Measurements from ENCODE around the gene CLEC11A.

The CLEC11A gene

DNA sequence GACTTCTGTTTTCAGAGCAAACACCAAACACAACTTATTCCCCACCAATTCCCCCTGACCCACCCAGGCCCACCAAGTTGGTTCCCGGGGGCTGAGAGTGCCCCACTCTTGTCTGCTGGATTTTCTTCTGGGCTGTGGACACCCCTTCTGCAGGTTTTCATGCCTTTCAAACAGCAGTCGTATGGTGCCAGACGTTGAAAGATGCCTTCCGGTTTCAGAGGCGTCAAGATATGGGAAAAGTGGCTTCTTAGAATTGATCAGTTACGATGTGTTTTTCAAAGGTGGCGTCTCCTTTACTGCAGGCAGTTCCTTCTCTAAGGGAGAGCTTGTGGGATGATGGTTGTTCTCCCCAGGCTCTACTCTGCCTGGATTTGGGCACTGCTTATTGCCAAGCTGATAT, 12.7 kb downstream of the CLEC11A start:
- Histone ChIP-seq H3K27ac (no peak overlapping the region), H3K4me3 (no peak overlapping the region)
- TF ChIP-seq, protein P1, sequence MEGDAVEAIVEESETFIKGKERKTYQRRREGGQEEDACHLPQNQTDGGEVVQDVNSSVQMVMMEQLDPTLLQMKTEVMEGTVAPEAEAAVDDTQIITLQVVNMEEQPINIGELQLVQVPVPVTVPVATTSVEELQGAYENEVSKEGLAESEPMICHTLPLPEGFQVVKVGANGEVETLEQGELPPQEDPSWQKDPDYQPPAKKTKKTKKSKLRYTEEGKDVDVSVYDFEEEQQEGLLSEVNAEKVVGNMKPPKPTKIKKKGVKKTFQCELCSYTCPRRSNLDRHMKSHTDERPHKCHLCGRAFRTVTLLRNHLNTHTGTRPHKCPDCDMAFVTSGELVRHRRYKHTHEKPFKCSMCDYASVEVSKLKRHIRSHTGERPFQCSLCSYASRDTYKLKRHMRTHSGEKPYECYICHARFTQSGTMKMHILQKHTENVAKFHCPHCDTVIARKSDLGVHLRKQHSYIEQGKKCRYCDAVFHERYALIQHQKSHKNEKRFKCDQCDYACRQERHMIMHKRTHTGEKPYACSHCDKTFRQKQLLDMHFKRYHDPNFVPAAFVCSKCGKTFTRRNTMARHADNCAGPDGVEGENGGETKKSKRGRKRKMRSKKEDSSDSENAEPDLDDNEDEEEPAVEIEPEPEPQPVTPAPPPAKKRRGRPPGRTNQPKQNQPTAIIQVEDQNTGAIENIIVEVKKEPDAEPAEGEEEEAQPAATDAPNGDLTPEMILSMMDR (IDR thresholded peaks at IDR 0.05), result no peak
- DNase-seq (ENCODE audit: low spot score), result no peak

DNA sequence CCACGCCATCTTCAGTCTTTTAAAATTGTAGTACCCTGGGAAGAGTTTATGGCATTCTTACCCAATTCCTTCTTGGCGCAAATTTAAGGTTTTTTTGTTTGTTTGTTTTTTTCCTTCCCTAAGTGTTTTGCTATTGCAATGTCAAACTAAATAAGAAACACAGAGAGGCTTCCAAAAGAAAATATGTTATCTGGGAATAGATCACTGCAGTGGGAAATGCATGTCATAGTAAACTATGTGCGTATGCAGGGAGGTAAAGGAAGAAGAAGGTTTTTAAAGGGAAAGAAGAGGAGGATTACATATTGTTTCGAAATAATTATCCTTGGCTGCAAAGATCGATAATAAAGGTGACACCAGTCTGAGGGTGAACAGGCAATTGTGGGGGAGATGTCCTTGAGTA, 13.2 kb downstream of the CLEC11A start:
- Histone ChIP-seq H3K4me3 (no peak overlapping the region), H3K27ac (no peak overlapping the region)
- TF ChIP-seq, protein P1 (IDR thresholded peaks at IDR 0.05), result no peak
- DNase-seq (ENCODE audit: low spot score), result no peak

DNA sequence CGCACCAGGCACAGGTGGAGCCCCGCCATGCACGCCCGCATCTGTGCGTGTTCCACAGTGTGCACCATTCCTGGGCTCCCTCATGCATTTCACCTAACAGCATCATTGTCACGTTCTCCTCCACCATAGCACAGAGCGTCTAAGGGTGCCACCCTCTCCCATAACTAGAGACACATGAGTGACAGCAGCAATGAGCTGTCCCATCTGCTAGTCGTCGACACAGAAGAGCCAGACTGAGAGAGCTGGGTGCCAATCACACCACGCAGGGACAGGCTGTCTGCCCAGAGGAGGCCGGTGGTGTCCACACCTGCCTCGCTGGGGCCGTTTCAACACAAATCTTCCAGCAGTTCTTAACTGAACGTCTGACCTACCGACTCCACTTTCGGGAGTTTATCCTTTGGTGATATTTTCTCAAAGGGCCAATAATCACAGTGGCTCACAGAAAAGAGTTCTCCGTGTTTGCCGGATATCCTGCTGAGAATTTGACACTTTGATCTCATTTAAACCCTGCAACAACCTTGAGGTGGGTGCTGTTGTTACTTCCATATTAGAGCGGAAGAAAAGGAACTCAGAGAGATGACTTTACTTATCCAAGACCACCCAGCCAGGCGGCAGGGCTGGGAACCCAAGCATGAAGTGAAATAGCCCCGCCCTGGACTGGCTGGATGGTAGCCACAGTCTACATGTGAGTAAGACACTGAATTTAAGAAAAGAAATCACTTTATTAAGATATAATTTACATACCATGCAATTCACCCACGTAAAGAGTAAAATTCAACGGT, 16.2 kb downstream of the CLEC11A start:
- Histone ChIP-seq H3K27ac (no peak overlapping the region), H3K4me3 (no peak overlapping the region)
- no peak for DNase-seq (ENCODE audit: low spot score)
- TF ChIP-seq, protein P1 (IDR thresholded peaks at IDR 0.05), result no peak

DNA sequence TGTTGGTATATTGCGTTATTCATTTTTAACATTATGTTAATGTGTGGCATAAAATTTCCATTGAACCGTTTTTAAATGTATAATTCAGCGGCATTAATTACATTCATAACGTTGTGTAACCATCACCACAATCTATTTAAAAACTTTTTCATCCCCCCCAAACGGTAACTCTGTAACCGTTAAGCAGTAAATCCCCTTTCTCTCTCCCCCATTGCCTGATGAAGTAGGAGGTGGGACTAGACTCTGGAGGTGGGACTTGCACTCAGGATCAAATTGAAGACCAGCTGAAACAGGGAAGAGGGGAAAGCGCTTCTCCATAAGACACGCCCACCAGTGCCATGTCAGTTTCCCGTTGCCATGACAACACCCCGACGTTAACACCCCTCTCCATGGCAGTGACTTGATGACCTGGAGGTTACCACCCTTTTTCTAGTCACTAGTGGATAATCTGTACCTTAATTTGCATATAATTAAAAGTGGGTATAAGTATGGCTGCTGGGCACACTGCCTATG, 16.8 kb downstream of the CLEC11A start:
- TF ChIP-seq, protein P1 (IDR thresholded peaks at IDR 0.05), result no peak
- H3K4me3 ChIP-seq, result no peak overlapping the region
- no peak for DNase-seq (ENCODE audit: low spot score)
- no peak overlapping the region for H3K27ac ChIP-seq

DNA sequence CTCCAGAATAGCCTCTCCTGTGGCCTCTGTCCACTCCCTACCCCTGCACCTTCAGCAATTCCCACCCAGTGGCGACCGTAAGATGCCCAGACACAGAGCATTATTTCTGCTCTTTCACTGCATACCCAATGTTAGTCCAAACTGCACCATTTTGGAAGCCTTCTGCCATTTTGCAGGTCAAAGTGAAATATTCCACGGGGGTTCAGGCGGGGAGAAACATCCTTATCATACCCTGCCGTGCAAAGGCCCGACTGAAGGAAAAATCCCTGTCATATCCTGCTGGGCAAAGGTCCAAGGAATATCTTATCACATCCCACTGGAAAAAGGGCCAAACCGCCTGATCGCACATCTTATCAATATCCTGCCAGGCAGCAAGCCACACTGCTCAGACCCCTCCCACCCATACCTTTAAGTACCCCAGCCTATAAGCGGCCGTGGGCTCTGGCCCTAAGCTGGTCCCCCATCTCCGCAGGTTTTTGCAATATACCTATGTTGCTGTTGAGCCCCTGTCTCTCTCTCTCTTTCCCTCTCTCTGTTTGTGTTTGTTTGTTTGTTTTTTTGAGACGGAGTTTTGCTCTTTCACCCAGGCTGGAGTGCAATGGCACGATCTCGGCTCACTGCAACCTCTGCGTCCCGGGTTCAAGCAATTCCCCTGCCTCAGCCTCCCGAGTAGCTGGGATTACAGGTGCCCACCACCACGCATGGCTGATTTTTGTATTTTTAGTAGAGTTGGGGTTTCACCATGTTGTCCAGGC, 18.2 kb downstream of the CLEC11A start:
- no peak for DNase-seq (ENCODE audit: low spot score)
- TF ChIP-seq, protein P1 (IDR thresholded peaks at IDR 0.05), result no peak
- H3K4me3 ChIP-seq, result no peak overlapping the region
- no peak overlapping the region for H3K27ac ChIP-seq

DNA sequence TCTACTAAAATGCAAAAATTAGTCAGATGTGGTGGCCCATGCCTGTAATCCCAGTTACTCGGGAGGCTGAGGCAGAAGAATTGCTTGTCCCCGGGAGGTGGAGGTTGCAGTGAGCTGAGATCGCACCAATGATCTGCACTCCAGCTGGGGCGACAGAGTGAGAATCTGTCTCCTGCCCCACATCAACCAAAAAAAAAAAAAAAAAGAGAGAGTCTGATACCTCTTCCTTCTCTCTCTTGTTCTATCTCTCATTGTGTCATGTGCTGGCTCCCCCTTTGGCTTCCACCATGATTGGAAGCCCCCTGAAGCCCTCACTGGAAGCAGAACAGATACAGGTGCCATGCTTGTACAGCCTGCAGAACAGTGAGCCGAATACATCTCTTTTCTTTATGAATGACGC, 20.4 kb downstream of the CLEC11A start:
- DNase-seq (ENCODE audit: low spot score), result no peak

More for the DNA sequence above, 20.4 kb downstream of the CLEC11A start:
- H3K27ac ChIP-seq, result no peak overlapping the region
- H3K4me3 ChIP-seq, result no peak overlapping the region
- TF ChIP-seq, protein P1 (IDR thresholded peaks at IDR 0.05), result no peak

Measured in coronary artery (tissue), 2 donors.